Head of caudate nucleus (tissue), 42 donors: Measurements from ENCODE around the gene ISYNA1.

Source experiments
- DNase-seq, 42 donors: peaks; one replicate each; pipeline versions ENCODE4 v3.0.0 to v3.0.0-alpha.2; 2020 to 2021; ENCODE audit warnings: mixed read lengths in 7 of 42
- intact Hi-C: fragments of 100-400 bp; cut with DNase I; formaldehyde crosslinking; loops from one replicate; pipeline ENCODE4 v1.15.0; 2022

ISYNA1 gene

DNA sequence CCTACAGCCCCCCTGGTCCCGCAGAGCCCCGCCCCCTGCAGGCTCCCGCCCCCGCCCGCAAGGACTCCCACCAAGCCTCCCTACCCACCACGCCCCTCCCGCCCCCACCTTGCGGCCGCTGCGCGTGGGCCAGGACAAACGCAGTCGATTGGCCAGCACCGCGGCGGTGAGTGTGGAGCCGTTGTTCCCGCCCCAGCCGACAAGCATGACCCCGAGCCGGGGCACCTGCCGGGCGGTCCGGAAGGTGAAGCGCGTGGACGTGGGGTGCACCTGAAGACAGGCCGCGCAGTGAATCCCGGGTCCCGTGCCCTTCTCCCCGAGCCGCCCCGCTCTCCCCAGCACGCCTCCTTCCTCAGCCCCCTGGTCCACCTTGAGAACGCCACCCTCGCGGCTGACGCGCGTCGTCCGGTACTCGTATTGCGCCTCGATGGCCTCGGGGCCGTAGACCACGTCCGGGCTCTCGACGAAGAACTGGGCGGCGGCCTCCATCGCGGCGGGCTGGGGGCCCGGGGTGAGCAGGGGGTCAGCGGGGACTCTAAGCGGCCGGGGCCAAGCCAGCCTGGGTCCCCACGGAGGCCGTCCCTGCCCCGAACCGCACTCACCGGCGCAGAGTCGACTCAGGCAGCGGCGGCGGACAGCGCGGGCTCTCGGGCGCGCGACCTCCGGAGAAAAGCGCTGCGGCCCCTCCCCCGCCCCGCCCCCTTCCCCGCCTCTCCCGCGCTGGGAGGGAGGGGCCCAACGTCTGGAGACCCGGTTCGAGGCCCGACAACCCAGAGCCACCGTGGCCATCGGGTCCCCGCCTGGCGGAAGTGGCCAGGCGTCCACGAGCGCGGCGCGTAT lies at the start of gene ISYNA1:
Gene ISYNA1 (minus strand): TSS at position 643 of the 840 bp plus-strand sequence. CDS start 154 bp downstream, at position 489.
- peak in 1 of 42 donors; percentile 42 for DNase-seq
- intact Hi-C loops = no loop called here

DNA sequence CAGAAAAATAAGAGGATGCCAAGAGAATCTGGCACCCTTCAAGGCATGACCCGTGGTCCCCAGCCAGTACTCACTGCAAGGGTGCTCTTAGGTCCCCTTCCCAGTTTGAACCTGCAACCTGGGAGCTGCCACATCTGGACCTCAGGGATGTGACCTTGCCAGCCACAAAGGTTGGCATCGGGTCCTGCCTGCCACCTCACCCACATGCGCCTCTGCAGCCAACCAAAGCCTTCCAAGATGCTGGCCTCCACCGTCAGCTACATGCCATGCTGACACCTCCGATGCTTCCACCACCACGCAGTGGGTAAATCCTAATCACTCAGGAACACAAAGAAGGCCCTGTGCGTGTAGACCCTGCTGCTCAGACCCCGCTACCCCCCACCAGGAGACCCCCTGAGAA lies 48.8 kb upstream of the ISYNA1 start:
- no peak for DNase-seq
- intact Hi-C loops = no loop called here

DNA sequence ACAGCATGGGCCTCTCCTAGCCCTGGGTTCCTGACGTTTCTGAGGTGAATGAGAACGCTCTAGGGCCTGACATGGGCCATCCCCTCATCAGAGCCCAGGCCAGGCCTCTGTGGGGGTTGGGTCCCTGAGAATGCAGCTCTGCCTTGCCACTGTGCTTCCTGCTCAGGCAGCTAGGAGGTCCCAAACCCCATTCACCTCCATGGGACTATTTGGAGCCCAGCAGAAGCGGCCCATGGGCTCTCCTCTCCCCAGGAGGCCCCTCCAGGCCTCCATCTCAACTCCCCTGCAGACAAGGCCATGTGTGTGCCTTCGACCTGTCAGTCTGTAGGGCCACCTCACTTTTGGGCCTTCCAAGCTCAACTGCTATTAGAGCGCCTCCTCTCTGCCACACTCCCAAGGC lies 47.1 kb upstream of the ISYNA1 start:
- DNase-seq = no peak
- intact Hi-C loops = no loop called here

DNA sequence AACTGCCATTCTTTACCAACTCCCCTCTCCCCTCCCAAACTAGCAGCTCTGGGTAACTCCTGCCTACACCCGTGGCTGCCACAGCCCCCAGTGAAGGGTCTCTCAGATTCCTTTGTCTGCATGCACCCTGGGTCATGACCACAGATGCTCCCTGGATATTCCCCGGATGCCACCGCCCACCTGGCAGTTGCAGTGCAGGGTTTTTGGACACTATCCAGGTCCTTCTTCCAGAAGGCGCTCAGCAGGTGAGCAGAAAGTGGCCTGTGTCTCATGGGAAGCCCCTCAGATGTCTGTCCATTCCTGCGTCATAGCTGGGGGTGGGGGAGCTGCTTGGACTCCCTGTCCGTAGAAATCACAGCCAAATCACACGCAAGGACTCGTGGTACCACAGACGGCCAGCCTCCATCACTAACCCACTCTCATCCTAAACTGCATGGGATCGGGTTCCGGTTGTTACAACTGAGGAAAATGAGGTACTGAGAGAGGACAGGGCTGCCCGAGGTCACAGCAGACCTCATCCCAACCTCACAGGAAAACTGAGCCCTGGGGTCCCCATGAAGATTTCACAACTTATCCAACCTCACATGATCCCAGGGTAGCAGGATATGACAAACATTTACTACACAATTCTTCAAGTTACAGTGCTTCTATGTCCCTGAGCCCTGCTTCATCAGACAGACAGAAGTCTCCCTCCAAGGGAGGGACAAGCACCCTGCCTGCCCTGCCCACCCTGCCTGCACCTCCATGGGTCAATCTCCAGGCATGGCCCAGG lies 45.4 kb upstream of the ISYNA1 start:
- intact Hi-C loops = no loop called here

DNA sequence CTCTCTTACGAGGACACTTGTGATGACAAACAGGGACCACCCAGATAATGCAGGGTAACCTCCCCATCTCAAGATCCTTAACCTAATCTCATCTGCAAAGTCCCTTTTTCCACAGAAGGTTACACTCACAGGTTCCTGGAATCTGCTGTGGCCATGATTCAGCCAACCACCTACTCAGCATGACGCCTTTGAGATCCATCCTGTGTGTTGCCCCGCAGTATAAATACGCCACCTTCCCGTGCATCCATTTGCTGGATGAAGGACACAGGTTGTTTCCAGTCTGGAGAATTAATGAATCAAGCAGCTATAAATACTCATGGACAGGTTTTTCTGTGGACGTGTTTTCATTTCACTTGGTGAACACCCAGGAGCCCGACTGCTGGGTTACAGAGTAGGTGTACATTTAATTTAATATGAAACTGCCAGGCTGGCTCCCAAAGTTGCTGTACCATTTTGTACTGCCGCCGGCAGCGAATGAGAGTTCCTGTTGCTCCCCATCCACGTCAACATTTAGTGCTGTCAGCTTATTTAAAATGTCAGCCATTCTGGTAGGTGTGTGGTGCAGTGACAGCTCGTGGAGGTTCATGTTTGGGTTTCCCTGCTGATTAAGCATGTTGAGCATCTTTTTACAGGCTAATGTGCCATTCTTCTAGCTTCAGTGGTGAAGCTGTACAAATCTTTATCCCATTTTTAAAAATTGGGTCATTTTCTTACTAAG lies 43.7 kb upstream of the ISYNA1 start:
- no peak for DNase-seq
- intact Hi-C loops = no loop called here

More for the DNA sequence above, 45.4 kb upstream of the ISYNA1 start:
- DNase-seq = no peak

DNA sequence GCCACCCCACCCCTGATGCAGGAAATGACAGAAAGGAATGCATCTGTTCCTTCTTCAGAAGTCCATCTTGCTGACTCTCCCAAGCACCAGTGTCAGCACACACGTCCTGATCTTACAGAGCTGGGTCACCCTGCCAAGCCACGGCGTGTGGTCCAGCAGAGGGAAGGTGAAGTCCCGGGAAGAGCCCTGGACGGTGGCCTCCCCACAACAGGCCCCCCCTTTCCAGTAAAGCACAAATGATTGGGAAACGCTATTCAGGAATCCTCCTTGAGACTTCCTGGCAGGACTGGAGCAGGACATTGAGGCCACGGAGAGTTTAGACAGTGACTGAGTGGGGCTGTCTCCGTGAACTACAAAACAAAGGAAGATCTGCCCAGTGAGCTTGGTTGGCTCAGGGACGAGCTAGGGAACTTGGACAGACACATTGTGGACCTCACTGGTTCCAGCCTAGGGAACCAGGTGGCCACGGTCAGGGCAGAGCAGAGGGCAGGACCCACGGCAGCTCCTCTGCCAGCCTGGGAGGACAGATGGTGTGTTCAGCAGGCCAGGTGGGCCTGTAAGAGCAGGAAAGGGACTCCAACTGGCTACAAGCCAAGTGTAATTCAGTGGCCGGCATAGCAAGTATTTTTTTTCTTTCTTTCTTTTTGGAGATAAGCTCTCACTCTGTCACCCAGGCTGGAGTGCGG lies 42.2 kb upstream of the ISYNA1 start:
- intact Hi-C loops = no loop called here
- DNase-seq = peak in 6 of 42 donors; percentile 33 to 57 (median 42)

DNA sequence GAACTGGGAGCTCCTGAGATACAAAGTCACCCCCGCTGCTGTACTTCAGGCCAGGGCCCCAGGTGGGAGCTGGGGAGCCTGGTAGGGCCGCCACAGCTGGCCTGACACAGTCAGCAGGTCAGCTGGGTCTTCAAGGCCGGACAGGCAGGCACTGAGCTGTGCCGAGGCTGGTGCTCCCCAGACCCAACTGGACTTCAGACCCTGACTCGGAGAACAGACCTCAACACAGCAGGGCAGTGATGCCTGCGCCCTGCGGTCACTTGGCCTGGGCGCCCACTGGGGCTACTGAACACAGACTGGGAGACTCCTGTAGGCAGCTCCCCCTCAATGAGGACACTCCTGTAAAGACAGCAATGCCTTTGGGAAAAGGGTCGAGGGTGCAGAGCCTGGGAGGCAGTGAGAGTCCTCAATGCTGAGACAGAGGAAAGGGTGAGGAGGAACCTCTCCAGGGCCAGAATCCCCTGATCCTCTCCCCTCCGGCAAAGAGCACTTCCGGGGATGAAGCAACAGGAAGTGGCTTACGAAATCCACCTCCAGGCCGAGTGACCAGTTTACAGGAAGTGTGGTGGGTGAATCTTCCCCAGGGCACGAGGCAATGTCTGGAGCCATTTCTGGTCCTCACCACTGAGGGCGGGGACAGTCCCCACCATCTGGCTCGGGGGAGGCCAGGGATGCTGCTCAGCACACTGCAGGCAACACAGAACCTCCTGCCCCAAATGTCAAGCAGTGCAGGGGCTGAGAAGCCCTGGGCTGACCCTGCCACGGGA lies 40.8 kb upstream of the ISYNA1 start:
- intact Hi-C loops = loop anchor here (10.0 kb wide), 1 partner anchor 106 kb away; the partner anchor contains the start of gene REX1BD
- peak in 32 of 42 donors; percentile 24 to 73 (median 49) for DNase-seq

DNA sequence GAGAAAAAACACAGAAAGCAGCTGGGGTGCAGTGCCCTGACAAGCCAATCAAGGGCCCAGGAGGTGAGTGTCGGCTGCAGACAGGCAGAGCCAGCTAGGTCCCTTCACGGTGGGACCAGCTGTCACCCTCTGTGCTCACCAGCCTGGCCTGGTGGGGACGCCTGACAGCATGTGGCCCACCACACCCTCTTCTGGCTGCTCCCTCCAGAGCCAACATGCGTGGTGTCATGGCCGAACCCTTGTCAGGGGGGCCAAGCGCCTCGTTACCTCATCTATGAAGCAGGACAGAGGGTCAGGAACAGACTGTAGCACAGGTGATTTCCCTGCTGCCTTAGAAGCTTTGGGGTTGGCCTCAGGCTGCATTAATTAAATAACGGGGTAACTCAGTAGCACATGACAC lies 40.0 kb upstream of the ISYNA1 start:
- no peak for DNase-seq
- intact Hi-C loops = loop anchor here (10.0 kb wide), 1 partner anchor 107 kb away; the partner anchor contains the start of gene REX1BD

DNA sequence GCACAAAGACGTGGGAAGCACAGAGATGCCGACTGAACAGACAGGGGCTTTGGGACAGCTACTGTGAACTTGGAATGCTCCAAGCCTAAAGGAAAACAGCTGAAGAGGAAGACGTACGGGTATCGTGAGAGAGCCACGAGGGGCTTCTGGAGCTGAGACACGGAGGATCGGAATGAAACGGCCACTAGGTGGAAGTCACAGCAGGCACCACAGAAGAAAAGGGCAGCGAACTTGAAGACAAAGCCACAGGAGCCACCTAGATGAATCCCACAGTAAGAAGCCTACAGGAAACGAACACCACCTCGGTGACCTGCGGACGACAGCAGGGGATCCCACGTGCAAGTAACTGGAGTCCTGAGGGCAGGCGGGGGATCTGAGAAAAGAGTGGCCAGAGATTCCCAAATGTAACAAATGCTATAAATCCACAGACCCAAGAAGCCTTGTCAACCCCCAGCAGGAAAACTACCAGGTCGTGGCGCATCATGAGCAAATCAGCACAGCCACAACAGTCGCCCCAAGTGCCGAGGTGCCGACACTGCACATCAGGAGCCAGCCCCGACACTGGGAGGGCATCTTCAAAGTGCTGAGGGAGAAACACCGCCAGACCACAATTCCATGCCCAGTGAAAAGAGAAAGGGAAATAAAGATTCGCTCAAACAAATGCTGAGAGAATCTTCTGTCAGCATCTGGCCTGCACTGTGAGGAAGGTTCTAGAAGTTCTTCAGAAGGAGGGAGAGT lies 39.3 kb upstream of the ISYNA1 start:
- intact Hi-C loops = loop anchor here (10.0 kb wide), 1 partner anchor 108 kb away; the partner anchor contains the start of gene REX1BD
- no peak for DNase-seq

DNA sequence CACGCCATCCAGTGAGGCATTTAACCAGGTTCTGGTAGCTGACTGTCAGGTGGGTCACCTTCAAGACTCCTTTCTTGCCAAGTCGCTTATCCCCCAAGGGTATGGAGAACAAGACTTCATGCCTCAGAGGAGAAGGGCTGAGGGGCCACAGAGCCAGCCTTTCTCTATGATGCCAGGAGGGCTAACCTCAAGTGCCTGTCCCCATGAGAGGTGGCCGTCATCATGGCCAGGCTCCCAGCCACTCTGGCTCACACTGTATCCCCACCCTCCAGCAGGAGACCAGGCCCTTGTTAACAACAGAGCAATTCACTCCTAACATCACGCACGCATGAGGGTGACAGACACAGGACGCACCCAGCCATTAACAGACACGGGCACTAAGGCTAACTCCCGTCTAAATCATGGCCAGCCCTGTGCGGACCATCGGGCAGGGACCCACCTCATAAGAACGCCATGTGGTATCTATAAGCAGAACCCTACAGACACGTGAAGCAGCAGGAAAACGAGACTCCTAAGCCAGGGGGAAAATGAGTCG lies 38.6 kb upstream of the ISYNA1 start:
- intact Hi-C loops = loop anchor here (10.0 kb wide), 1 partner anchor 108 kb away; the partner anchor contains the start of gene REX1BD

DNA sequence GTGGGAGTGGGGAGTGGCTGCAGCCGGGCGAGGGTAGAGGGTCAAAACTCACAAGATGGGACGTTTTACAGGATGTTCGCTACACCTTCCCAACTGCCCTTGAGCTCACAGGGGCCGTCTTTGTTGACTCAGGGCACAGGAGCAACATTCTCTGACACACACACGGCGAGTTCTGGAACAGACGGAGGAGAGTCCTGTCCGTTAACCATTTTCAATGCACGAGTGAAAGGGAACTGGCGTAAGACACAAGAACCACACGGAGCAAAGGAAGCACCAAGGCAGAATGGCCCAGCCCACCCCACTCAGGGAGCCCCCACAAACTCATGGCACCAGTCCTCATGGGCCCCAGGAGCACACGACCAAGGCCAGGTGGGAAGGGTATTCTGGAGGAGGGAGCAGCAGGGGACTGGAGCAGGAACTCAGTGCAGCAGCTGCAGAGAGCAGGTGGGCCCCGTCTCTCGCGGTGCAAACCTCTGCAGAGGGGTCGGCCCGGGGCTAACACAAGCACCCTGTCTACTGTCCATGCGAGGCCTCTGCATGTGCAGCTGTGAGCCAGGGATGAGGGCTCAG lies 37.9 kb upstream of the ISYNA1 start:
- no peak for DNase-seq
- intact Hi-C loops = loop anchor here (10.0 kb wide), 1 partner anchor 109 kb away; the partner anchor contains the start of gene REX1BD

More for the DNA sequence above, 38.6 kb upstream of the ISYNA1 start:
- no peak for DNase-seq

DNA sequence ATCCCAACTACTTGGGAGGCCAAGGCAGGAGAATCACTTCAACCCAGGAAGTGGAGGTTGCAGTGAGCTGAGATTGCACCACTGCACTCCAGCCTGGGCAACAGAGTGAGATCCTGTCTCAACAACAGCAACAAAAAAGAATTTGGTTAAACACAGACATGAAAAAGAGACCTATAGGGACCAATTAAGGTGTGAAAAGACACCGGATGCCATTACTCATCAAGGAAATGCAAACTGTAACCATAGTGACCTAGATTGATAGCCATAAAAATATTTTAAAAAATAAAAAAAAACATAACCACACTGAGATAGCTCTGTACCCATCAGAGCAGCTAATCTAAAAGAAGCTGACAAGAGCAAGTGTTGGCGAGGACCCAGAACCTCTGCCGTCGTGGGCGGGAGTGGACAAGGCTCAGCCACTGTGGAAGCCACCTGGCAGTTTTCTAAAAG lies 37.1 kb upstream of the ISYNA1 start:
- DNase-seq = no peak
- intact Hi-C loops = loop anchor here (10.0 kb wide), 1 partner anchor 110 kb away; the partner anchor contains the start of gene REX1BD

DNA sequence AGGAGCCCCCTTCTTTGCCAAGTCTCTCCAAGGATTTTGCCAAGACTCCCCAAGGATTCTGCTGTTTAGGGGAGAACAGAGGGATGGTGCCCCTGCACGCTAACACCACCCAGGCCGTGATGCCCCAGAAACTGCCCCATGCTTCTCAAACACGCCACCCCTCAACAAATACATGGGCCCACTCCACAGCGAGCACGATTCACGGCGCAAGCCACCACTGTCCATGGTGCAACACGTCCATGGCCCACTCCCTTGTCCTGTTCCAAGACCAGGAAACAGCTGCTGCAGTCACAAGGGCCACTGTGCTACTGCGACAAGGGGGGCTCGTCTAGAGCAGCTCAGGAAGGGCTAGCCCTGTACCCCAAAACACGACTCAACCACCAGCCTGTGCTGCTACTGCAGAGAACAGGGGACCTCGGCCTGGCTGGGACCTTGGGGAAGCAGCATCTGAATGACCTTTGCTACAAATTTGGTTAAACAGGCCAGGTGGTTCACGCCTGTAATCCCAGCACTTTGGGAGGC lies 36.5 kb upstream of the ISYNA1 start:
- intact Hi-C loops = loop anchor here (10.0 kb wide), 1 partner anchor 110 kb away; the partner anchor contains the start of gene REX1BD
- no peak for DNase-seq

DNA sequence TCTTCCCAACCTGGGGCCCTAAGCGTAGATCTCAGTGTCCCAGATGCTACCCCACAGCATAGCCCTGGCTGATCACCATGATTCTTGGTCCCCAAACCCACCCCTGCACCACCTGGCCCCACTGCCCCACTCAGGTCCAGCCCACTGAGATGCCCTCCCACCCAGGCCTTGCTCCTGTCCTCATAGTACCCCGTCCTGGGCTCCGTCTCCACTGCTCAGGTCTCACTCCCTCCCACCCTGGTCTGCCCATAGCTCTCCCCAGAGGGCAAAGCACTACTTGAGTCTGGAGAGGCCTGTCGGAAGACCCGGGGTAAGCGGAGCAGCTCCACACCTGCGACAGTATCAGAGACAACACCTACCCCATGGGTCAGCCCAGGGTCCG lies 35.8 kb upstream of the ISYNA1 start:
- intact Hi-C loops = loop anchor here (10.0 kb wide), 1 partner anchor 111 kb away; the partner anchor contains the start of gene REX1BD
- no peak for DNase-seq

DNA sequence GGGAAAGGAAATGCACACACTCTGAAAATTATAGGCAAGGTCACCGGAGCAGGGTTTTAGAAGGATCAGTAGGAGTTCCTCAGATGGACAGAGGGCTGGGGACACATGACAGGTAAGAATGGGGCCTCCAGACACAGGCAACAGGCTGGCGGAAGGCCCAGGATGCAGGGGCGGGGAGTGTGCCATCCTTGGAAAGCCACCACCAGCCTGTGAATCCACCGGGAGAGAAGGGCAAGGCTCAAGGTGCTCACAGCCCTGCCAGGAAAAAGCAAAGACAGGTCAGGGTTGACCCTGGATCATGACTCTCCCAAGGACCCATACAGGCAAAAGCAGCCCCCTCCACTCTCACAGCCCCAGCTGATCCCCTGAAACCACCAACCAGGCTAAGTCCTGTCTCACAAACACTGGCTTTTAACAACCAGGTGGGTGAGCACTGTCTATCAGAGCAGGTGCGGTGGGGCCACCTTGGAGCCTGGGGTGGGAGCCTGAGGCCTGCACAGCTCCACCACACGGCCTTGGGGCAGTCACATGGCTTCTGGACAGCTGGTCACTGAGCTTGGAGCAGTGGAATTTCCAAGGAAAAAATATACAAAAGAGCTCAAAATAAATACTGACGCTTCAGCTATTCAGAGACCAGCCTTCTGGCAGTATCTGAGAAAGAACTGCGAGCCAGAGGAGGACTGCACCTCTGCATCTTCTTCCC lies 35.2 kb upstream of the ISYNA1 start:
- intact Hi-C loops = loop anchor here (10.0 kb wide), 1 partner anchor 112 kb away; the partner anchor contains the start of gene REX1BD
- DNase-seq = no peak
